NCI-H2081 treated with DMSO at 0.1 percent for 48 hours (cell line): Measurements from ENCODE around the gene MPV17L2.

Experiments
- DNase-seq: peaks from one replicate; lab custom pipeline; 2025; lab: John Stamatoyannopoulos, UW

The MPV17L2 gene

DNA sequence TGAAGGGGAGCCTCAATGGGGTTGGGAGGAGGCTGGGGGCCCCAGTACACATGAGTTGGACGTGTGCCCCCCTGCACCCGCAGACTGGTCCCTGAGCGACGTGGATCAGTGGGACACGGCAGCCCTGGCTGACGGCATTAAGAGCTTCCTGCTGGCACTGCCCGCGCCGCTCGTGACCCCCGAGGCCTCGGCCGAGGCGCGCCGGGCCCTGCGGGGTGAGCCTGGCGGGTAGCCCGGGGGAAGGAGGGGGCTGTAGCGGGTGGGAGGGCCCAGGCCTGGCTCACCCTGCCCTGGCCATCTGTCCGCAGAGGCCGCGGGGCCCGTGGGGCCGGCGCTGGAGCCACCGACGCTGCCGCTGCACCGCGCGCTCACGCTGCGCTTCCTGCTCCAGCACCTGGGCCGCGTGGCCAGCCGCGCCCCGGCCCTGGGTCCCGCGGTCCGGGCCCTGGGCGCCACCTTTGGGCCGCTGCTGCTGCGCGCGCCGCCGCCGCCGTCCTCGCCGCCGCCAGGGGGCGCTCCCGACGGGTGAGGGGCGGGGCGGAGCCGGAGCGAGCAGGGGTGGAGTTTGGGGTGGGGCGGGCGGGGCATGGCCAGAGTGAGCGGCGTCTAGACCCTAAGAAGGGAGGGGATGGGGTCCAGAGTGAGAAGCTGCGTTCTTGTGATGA, 31.9 kb upstream of the MPV17L2 start:
- DNase-seq = no peak

DNA sequence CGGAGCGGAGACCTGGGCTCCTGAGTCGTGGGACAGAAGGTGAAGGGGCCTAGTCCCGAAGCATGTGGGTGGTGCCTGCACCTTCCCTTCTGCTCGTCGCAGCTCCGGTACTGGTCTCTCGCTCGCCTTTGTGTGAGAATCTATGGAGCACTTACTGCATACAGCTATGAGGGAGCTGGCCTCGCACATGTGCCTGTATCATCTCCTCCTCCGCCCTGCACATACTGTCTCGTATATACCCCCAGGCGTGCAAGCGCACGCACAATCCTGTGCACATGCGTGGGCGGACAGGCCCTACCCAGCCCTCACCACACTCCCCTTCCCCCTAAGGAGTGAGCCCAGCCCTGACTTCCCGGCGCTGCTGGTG, 31.4 kb upstream of the MPV17L2 start:
- DNase-seq = no peak

DNA sequence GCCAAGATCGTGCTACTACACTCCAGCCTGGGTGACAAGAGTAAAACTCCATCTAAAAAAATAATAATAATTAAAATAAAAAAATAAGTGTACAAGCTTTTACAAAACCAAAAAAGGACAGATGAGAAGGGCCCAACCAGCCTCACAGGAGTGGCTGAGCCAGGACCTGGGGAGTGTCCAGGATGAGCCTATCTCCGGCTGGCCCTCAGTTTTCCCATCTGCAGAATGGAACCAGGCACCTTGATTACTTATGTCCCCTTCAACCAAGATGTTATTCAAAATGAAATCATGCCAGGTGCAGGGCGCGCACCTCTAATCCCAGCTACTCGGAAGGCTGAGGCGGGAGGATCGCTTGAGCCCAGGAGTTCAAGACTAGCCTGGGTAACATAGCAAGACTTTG, 28.9 kb upstream of the MPV17L2 start:
- no peak for DNase-seq

DNA sequence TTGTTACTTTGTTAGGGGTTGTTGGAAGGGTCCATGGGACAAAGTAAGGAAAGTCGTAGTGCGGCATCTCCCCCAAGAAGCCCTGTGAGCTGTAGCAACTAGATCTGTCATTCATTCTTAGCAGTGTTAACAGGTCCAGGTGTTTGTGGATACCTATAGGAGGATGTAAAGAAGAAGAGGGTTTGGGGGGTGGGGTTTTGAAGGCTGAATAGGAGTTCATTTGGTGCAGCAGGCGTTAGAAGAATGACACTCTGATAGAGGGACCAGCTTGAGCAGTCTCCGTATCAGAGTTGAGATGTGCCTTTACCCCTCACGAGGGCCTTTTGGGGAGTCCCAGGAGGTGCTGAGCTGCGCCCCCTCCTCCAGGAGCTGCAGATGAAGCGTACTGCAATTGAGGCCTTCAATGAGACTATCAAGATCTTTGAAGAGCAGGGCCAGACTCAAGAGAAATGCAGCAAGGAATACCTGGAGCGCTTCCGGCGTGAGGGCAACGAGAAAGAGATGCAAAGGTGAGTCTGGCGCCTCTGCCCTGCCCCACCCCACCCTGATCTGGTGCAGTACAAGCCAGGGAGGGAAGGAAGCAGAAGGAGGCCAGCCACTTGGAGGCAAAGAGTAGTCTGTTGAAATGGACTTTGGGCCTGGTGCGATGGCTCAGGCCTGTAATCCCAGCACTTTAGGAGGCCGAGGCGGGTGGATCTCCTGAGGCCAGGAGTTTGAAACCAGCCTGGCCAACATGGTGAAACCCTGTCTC, 27.0 kb upstream of the MPV17L2 start:
- no peak for DNase-seq

DNA sequence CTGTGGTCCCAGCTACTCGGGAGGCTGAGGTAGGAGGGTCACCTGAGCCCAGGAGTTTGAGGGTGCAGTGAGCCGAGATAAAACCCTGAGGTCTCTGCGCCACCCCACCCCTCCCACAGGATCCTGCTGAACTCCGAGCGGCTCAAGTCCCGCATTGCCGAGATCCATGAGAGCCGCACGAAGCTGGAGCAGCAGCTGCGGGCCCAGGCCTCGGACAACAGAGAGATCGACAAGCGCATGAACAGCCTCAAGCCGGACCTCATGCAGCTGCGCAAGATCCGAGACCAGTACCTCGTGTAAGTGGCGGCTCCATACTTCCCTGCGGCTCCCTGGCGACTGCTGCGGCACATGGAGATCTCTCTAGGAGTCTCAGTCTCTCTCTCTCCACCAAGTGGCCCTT, 26.0 kb upstream of the MPV17L2 start:
- DNase-seq = no peak

DNA sequence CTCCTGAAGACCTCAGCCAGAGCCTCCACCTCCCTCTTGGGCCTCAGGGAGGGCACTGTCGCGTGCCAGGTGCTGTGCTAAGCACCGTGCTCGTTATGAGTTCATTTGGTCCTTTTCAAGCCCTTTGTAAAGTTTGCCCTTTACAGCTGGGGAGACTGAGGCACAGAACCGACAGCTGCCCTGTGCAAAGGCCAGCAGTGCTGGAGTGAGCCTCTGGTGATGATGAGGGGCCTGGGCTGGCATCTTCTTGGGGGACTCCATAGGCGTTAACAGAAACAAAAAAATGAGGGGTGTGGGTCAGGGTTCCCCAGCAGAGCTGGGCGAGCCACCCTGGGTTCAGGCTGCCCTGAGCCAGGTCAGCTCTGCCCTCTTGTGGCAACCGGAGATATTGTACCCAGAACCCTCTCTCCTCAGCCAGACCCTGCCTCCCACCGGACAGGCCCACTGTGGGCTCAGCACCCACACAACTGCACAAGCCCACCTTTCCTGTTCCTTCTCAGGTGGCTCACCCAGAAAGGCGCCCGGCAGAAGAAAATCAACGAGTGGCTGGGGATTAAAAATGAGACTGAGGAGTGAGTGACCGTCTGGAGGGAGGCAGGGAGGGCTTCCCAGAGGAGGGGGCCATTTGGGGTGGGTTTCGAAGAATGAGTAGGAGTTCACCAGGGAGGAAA, 24.9 kb upstream of the MPV17L2 start:
- DNase-seq = no peak

DNA sequence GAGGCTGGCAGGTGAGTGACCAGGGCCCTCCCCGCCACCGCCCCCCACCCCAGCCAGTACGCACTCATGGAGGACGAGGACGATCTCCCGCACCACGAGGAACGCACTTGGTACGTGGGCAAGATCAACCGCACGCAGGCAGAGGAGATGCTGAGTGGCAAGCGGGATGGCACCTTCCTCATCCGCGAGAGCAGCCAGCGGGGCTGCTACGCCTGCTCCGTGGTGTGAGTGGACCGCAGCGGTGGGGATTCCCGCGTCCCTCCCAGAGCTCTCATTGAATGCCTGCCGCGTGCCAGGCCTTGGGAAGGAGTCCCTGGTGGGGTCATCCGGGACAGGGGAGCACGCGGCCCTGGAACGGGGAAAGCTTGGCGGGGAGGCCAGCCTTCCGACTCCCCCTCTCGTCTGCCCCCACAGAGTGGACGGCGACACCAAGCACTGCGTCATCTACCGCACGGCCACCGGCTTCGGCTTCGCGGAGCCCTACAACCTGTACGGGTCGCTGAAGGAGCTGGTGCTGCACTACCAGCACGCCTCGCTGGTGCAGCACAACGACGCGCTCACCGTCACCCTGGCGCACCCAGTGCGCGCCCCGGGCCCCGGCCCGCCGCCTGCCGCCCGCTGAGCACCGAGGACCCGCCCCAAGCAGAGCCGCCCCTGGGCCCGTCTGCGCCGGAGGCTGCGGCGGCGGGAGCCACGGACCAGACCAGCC, 24.2 kb upstream of the MPV17L2 start:
- DNase-seq = no peak

DNA sequence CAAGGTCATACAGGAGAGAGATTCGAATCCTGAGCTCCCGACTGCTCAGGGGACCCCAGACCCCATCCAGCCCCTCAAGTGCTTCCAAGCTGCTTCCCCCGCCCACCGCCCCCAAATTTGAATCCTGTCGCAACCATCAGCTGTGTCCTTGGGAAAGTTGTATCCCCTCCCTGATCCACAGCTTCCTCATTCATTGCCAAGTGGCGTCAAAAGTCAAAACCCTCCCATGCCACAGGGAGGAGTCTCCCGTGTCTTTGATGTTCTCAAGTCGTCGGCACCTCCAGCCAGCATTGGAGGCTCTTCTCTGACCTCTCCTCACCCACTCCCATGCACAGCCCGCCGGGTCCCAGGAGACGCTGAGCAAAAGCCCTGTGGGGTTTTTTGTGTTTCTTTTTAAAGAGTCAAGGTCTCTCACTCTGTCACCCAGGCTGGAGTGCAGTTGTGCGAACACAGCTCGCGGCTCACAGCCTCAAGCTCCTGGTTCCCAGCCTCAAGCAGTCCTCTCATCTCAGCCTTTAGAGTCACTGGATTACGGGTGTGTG, 22.2 kb upstream of the MPV17L2 start:
- no peak for DNase-seq

DNA sequence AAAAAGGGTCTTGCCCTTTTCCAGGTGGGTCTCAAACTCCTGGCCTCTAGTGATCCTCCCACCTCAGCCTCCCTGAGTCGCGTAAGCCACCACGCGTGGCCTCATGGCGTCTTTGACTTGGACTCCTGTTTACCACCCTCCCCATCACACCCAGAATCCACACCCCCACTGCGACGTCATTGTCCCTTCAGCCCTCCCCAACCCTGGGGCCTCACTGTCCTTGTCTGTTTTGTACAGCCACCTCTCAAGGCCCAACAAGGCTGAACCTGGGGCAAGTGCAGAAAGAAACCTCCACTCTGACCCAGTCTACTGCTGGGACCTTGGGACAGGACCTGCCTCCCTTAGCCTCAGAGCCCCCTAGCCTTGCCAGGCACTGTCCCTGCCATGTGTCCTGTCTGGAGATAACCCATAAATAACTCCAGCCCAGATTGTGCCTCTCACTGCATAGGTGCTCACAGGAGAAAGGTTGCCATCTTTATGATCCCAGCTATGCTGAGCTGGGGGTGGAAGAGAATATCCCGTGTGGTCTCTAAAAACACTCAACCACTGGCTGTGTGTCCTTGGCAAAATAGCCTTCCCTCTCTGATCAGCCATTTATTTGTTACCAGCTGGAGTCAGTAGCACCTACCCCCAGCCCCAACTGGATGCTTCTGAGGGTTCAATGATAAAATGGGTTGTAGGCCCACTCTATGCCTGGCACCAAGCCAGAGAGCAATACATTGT, 21.3 kb upstream of the MPV17L2 start:
- no peak for DNase-seq

DNA sequence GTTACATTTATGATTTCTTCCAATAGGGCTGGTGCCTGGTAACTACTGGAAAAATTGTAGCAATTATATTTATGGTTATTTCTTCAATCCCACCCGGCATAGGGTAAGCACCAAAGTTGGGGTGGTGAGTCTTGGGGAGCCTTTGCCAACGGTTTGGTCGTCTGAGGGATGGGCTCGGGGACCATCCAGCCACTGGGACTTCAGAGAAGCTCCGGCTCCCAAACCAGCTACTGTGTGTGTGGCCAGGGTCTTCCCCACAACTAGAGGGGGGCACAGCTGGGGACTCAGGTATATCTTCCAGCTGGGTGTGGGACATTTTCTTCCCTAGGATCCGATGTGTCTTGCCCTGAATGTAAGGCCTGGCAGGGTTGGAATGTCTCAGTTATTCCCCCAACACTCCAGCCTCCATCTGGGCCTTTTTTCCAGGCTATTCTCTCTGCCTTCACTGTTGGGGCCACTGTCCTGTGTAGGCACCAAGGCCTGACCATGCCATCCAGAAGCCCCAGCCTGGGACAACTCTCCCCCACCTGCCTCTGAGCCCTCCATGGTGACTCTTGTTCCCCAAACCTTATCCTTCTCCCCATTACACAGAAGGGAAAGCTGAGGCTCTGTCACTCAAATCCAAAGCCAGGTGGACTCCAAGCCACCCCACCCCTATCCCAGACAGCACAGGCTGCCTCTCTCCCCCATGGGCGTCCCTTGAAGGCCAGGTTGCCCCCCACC, 20.5 kb upstream of the MPV17L2 start:
- DNase-seq = no peak

DNA sequence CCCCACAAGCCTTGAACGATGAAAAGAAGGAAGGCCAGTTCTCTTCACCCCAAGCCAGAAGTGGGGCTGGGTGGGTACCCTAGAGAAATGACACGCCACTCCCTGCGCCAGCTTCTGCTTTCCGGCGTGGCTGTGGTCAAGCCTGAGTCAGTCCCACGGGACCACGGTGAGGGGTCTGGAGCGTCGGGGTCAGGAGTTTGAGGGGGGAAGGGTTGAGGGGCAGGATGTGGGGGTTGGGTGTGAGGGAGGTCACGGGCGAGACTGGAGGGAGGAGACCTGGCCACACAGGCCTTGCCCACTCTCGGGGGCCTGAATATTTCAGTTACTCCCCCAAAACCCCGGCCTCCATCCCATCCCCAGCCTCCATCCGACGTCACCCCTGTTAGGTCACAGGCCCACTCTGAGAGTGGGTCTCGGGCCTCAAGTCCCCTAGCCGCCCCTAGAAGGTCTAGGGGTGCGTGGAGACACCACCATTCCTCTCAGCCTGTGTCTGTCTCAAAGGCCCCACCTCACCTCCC, 19.9 kb upstream of the MPV17L2 start:
- DNase-seq = no peak

DNA sequence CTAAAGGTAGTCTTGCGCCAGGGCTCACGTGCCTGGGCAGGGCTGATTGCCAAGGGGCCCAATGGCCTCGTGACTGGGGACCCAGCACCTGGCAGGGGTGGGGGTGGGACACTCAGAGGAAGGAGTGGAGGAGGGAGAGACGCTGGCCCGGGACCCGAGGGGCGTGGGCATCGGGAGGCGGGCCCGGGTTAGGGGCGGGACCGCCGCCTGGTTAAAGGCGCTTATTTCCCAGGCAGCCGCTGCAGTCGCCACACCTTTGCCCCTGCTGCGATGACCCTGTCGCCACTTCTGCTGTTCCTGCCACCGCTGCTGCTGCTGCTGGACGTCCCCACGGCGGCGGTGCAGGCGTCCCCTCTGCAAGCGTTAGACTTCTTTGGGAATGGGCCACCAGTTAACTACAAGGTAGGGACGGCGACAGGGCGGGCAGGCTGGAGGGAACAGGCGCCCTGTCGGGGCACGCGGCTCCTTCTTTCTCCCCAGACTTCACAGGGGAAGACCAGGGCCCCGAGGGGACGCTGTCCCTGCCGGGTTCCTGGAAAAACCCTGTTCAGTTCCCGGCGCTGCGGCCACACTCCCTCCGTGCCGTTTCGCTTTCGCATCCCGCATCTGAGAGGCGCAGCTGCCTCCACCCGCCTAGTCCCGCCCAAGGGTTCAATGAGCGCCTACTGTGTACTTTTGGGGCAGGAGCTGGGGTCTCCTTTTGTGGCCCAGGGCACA, 19.3 kb upstream of the MPV17L2 start, which contains the start of gene IFI30:
Gene IFI30, plus strand, starts transcription at position 242 of the 717 bp plus-strand sequence. Its CDS starts 29 bp downstream, at position 271.
- DNase-seq = no peak

DNA sequence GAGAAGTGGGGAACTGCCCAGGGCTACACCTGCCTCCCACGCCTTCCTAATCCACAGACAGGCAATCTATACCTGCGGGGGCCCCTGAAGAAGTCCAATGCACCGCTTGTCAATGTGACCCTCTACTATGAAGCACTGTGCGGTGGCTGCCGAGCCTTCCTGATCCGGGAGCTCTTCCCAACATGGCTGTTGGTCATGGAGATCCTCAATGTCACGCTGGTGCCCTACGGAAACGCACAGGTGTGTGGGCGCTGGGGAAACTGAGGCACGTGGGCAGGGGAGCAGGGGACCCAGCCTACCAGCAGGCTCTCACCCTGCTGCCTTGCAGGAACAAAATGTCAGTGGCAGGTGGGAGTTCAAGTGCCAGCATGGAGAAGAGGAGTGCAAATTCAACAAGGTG, 18.0 kb upstream of the MPV17L2 start:
- no peak for DNase-seq

DNA sequence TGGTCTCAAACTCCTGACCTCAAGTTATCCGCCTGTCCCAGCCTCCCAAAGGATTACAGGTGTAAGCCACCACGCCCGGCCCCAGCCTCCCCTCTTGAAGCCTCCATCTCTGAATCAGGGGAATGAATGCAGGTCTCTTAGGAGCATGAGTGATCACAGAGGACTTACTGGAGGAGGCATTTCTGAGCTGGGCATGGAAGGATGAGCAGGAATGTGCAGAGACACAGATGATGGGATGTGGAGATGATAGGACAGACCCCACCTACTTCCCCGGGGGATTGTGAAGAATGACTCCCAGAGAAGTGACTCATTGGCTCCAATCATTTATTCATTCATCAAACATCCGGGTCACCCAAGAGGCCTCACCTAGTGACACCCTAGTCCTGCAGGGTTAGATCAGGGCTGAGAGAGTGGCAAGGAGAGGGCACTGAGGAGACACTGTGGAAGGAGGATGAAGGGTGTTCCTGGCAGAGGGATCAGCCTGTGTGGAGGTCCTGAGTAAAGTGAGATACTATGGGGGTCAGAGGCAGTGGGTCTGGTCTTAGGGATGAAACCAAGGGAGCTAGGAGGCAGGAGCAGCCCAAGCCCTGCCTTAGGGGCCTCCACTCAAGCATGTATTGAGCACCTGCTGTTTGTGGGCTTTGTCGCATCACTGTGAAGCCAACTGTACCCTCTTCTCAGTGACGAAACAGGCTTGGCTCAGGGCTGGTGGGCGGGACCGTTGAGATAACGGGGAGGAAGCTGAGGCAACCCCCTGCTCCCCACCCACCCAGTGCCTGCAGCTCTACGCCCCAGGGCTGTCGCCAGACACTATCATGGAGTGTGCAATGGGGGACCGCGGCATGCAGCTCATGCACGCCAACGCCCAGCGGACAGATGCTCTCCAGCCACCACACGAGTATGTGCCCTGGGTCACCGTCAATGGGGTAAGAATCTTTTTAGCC, 16.4 kb upstream of the MPV17L2 start:
- no peak for DNase-seq

DNA sequence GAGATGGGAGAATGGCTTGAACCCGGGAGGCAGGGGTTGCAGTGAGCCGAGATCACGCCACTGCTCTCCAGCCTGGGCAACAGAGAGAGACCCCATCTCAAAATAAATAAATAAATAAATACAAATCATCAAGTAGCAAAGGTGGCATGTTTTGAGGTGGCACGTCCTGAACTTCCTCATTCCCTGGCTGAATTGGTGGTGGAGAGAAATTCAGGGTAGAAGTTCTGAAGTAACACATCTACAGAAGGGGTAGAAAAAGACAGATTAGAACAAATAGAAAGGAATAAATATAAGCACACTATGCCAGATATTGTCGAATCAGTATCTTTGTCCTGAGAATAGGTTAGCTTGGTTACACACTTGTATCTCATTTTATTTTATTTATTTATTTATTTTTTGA, 13.1 kb upstream of the MPV17L2 start:
- no peak for DNase-seq

DNA sequence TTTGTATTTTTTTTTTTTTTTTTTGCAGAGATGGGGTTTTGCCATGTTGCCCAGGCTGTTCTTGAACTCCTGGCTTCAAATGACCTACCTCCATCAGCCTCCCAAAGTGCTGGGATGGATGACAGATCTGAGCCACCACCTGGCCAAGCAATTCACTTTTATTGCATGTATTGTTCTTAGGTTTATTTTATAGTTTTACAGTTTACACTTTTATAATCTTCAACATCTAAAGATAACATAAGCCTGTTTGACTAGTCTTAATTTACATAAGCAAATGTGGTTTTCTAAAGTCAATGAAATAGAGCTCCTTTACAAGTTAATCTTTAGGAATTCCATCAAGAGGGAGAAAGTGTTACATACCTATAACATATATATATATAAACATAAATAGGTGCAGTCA, 9.5 kb upstream of the MPV17L2 start:
- DNase-seq = no peak

DNA sequence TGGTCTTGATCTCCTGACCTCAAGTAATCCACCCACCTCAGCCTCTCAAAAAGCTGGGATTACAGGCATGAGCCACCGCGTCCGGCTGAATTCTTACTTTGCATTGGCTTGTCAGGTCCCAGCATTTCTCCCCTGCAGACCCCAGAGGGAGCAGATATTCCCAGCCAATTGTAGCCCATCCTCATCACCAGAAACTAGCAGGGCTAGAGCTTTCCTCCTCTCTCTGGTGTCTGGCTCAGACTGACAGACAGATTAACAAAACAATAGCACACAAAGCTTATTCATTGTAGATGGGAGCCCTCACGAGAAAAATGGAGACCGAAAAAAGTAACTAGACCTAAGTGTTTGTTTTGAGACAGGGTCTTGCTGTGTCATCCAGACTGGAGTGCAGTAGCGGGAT, 7.5 kb upstream of the MPV17L2 start:
- DNase-seq = no peak

DNA sequence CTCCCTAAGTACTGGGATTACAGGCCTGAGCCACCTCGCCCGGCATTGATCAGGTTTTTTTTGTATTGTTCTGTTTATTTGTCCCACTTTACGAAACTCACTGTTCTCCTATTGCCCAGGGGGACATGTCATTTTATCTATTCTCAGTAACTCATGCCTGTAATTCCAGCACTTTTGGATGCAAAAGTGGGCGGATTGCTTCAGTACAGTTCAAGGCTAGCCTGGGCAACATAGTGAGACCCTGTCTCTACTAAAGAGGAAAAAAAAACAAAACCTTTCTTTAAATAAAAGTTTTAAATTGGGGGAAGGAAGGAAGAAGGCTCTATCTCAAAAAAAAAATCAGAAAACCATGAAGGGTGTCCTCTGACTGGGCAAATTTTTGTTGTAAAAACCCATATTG, 2.7 kb upstream of the MPV17L2 start:
- DNase-seq = no peak

DNA sequence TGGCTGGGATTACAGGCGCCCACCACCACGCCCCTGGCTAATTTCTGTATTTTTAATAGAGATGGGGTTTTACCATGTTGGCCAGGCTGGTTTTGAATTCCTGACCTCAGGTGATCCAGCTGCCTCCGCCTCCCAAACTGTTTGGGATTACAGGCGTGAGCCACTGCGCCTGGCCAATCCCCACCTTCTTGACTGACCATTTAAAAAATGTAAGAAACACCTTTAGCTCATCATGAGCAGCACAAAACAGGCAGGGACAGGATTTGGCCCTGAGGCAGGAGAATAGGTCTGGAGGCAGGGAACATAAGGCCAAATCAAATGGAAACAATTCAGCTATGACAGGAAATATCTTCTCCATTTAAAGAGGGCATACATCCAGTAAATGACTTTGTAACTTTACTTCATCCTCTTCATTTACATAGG, 1.4 kb upstream of the MPV17L2 start:
- no peak for DNase-seq
